ENCODE results near the gene NENF.

- TF ChIP-seq POLR2A (IDR thresholded peaks at IDR 0.05) (no peak), CTCF (IDR thresholded peaks at IDR 0.05 in 4 of 5, conservative IDR thresholded peaks at IDR 0.05 in 1 of 5) (no peak)
These were observed 13.6 kb downstream of the NENF start for GRCh38 chr1:212446333-212446732.

Data from gastrocnemius medialis (tissue), 4 donors.